ENCODE measurements around the gene FXYD2. TPM values are rescaled to one million over a fixed set of nuclear protein-coding genes. Genes with fewer than 3 reads are reported as not detected.

The FXYD2 gene
- total RNA-seq, 2 donors from 2014 or later: 0.59 to 0.78 TPM

DNA sequence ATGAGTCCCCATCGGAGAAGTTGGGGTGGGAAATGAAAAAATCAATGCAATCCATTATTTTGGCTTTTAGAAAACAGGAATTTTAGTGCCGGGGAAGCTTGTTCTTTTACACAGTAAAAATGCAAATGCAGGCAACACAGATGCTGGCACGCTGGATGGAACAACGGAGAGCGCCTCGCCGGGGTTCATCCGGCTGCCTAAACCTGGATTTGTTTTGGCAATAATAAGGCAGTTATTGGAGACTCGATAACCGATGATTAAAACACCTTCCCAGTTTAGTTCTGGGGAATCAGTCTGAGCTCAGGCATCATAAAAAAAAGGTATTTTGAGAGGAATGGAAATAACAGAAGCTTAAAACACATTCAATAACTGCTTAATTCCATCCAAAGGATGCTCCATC lies 30.4 kb downstream of the FXYD2 start:
- peaks cover 0 to 18% of the 10 kb centered on the region in 2 donors for H3K27me3 ChIP-seq
- H3K9me3 ChIP-seq: no peaks in the 10 kb centered on the region
- DNase-seq (ENCODE audit: low spot score): no peak

DNA sequence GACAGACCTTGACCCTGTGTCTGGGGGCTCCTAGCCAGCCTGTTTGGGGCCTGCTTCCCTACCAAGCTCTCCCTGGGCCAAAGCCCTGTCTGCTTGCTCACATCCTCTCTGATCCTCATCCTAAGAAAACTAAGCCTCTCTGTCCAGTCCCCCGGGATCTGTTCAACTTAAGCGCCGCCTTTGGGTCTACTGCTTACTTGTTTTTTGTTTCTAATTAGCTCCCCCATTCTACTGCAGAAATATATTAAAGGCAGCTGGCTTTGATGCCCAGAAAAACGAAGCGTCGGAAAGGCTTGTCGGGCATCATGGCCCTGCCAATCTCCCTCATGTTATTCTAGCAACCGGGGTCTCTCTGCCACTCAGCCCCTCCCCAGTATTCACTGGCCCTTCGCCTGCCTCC lies 31.0 kb downstream of the FXYD2 start:
- Histone ChIP-seq H3K4me3 (no peak overlapping the region), H3K4me1 (peaks cover 0 to 18% of the 10 kb centered on the region in 2 donors), H3K9me3 (no peaks in the 10 kb centered on the region), H3K36me3 (no peaks in the 10 kb centered on the region), H3K27ac (no peak overlapping the region), H3K27me3 (peaks cover 0 to 18% of the 10 kb centered on the region in 2 donors)
- TF ChIP-seq, protein P1, sequence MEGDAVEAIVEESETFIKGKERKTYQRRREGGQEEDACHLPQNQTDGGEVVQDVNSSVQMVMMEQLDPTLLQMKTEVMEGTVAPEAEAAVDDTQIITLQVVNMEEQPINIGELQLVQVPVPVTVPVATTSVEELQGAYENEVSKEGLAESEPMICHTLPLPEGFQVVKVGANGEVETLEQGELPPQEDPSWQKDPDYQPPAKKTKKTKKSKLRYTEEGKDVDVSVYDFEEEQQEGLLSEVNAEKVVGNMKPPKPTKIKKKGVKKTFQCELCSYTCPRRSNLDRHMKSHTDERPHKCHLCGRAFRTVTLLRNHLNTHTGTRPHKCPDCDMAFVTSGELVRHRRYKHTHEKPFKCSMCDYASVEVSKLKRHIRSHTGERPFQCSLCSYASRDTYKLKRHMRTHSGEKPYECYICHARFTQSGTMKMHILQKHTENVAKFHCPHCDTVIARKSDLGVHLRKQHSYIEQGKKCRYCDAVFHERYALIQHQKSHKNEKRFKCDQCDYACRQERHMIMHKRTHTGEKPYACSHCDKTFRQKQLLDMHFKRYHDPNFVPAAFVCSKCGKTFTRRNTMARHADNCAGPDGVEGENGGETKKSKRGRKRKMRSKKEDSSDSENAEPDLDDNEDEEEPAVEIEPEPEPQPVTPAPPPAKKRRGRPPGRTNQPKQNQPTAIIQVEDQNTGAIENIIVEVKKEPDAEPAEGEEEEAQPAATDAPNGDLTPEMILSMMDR (IDR thresholded peaks at IDR 0.05): no peak
- no peak for DNase-seq (ENCODE audit: low spot score)

More for the DNA sequence above, 30.4 kb downstream of the FXYD2 start:
- no peaks in the 10 kb centered on the region for H3K36me3 ChIP-seq
- peaks cover 0 to 18% of the 10 kb centered on the region in 2 donors for H3K4me1 ChIP-seq
- no peak overlapping the region for H3K27ac ChIP-seq
- TF ChIP-seq, protein P1 (IDR thresholded peaks at IDR 0.05): no peak
- H3K4me3 ChIP-seq: no peak overlapping the region

DNA sequence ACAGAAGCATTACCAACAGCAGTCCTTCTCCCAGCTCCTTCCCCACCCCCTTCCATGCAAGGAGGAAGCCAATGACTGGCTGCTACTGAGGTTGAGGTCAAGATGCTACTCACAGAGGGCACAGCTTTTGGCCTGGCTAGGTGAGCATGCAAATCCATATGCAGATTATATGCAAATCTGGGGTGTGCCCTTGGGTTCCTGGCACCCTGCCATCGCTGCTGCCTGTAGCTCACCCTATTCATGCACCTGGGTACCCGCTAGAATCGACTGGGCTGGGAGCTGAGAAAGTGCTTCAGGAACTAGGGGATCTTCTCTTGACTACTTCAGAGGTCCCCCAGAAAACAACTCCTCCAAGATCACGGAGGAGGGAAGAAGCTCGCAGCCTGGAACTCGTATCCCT lies 31.6 kb downstream of the FXYD2 start:
- H3K4me1 ChIP-seq: peaks cover 0 to 18% of the 10 kb centered on the region in 2 donors
- H3K27ac ChIP-seq: no peak overlapping the region
- no peaks in the 10 kb centered on the region for H3K36me3 ChIP-seq
- DNase-seq (ENCODE audit: low spot score): no peak
- TF ChIP-seq, protein P1 (IDR thresholded peaks at IDR 0.05): no peak
- H3K27me3 ChIP-seq: peaks cover 0 to 18% of the 10 kb centered on the region in 2 donors
- no peak overlapping the region for H3K4me3 ChIP-seq
- H3K9me3 ChIP-seq: no peaks in the 10 kb centered on the region

DNA sequence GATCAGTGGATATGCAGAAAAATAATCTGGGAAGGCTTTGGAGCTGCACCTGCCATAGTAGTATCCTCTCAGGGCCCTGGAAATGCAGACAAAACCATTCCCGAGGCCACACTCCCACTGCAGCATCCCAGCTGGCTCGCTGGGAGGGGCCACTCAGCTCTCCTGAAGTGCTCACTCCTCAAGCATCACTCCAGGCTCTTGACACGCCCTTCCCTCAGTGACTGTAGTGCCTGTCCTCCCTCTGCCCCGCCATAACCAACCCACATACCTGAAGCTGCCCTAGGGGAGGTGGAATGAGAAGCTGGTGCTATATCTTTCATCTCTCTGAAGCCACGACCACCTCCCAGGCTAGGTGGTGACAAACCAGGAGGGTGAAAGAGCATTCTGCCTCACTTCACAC lies 32.3 kb downstream of the FXYD2 start:
- no peak for DNase-seq (ENCODE audit: low spot score)
- H3K36me3 ChIP-seq: no peaks in the 10 kb centered on the region
- peaks cover 0 to 18% of the 10 kb centered on the region in 2 donors for H3K27me3 ChIP-seq
- TF ChIP-seq, protein P1 (IDR thresholded peaks at IDR 0.05): no peak
- H3K27ac ChIP-seq: no peak overlapping the region
- no peak overlapping the region for H3K4me3 ChIP-seq
- H3K4me1 ChIP-seq: peaks cover 0 to 16% of the 10 kb centered on the region in 2 donors
- no peaks in the 10 kb centered on the region for H3K9me3 ChIP-seq

DNA sequence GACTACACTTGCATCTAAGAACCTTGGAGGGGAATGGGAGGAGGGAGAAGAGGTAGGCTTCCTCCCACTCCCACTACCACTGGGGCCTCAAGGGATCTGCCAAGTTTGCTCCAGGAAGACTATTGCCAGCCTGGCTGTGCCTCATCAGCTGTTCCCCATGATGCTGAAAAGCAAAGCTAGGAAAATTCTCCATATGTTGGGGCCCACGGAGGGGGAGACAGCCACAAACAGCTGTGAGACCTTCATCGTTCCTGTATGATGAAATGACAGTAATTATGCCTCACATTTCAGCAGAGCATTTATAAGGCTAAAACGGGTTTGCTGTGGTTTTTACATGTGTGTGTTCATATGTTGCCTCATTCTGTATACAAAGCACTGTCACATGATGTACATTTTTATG lies 34.3 kb downstream of the FXYD2 start:
- DNase-seq (ENCODE audit: low spot score): no peak
- no peak overlapping the region for H3K4me3 ChIP-seq
- H3K36me3 ChIP-seq: no peaks in the 10 kb centered on the region
- H3K27me3 ChIP-seq: peaks cover 0 to 9% of the 10 kb centered on the region in 2 donors
- no peaks in the 10 kb centered on the region for H3K9me3 ChIP-seq
- TF ChIP-seq, protein P1 (IDR thresholded peaks at IDR 0.05): no peak
- no peaks in the 10 kb centered on the region for H3K4me1 ChIP-seq
- H3K27ac ChIP-seq: no peak overlapping the region

DNA sequence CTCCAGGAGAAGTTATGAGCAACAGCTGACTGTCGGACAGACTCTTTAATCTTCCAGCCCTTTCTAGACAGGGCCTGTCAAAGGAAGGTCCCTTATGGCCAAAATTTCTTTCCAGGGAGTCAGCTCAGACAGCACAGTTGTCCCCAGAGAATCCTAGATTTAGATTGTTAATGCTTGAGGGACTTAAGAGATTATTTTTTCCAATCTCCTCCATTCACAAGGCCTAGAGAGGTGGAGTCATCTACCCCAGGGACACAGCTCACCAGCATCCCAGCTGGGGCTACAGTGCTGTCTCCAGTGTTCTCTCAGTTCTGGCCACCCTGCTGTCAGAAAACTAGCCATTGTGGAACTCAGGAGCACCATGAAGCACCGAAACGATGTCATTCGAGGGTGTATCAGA lies 35.3 kb downstream of the FXYD2 start:
- no peaks in the 10 kb centered on the region for H3K27me3 ChIP-seq
- TF ChIP-seq, protein P1 (IDR thresholded peaks at IDR 0.05): no peak
- H3K9me3 ChIP-seq: no peaks in the 10 kb centered on the region
- H3K4me1 ChIP-seq: no peaks in the 10 kb centered on the region
- H3K27ac ChIP-seq: no peak overlapping the region
- no peak overlapping the region for H3K4me3 ChIP-seq
- no peaks in the 10 kb centered on the region for H3K36me3 ChIP-seq
- DNase-seq (ENCODE audit: low spot score): no peak

Data from right atrium auricular region (tissue), 2 donors.